ENCODE measurements around the gene DLX2.
"Not testable (repeated sequence)": the region's sequence is repeated elsewhere in the genome, so short reads cannot be mapped to it uniquely, and the experiment has no call there.

Gene DLX2

DNA sequence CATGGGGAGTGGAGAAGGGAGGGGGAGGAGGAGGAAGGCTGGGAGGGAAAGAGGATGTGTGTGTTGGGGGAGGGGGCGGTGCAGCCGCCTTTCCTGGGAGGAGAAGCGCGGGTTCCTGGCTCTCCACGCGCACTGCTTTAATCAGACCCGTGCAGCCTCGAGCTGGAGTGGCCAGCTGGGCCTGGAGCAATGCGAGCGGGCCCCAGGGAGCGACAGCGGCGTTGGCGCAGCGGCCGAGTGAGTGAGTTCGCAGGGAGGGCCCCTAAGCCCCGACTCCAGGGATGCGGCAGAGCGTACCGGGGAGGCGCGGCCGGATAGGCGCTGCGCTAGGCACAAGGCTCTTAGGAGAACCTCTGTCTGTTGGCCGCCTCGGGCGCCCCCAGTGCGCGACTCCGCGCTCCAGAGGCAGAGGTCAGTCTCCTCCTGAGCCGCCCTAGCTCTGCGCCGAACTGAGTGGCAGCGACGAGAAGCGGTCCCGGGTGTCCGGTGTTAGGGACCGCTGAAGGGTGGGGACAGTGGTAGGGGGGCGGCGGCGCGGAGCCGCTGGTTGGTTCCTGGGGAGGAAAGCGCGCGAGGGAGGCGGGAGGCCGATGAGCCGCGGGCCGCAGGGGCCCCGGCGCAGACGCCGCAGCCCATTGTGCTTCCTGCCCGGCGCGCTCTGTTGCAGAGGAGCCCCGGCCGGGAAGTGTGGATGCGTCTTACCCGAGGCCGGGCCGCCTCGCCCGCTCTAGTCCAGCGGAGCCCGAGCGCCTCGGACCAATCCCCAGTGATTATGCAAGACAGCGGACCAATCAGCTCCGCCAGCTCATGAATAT is 17.8 kb downstream of the DLX2 start:
- no peak for FAIRE-seq
- DNase-seq (ENCODE audit: insufficient read length, low spot score), result peak; percentile 94

DNA sequence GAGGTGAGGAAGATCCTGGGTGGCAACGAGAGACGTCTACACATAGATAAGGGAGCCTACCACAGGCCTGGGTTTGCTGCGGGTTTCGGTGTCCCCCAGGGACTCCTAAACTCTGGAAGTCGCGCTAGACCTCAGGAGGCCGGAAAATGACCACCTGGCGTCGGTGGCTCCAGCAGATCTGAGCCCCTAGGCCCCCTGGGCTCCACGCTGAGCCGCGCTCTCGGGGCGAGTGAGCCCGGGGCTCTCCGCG is 18.4 kb downstream of the DLX2 start:
- DNase-seq (ENCODE audit: insufficient read length, low spot score) (peak; percentile 43), FAIRE-seq (no peak)

DNA sequence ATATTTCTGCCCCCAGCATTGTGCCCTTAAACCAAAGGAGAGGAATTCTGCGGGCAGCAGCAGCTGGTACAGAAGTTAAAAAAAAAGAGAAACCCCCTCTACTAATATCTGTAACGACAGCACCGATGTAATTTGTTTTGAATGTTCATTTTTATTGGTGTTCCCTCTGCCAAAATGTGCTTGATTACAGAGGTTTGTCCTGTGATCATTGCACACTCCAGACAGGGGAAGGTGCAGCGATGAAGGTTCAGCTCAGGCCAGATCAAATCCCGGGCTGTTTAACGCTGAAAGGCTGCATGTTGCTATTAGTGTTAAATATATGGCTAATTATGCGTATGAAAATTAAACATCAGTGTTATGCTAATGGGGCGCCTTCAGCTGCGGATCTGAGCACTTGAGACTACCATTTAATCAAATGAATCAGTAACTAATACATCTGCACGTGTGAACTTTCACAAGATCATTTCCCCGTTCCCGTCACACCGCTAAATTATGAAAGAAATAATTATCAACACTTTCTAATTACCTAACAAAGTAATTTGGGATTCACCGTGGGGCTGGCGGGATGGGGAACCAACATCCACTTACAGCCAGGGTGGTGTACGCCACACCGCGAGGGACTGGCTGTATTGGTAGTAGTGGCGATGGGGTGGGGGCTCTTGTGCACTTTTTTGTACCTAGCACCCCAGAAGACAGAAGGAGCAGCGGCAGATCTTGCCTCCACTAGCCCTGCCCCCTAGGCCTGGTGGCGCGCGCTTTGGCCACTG is 18.9 kb downstream of the DLX2 start:
- FAIRE-seq (no peak), DNase-seq (ENCODE audit: insufficient read length, low spot score) (no peak)

DNA sequence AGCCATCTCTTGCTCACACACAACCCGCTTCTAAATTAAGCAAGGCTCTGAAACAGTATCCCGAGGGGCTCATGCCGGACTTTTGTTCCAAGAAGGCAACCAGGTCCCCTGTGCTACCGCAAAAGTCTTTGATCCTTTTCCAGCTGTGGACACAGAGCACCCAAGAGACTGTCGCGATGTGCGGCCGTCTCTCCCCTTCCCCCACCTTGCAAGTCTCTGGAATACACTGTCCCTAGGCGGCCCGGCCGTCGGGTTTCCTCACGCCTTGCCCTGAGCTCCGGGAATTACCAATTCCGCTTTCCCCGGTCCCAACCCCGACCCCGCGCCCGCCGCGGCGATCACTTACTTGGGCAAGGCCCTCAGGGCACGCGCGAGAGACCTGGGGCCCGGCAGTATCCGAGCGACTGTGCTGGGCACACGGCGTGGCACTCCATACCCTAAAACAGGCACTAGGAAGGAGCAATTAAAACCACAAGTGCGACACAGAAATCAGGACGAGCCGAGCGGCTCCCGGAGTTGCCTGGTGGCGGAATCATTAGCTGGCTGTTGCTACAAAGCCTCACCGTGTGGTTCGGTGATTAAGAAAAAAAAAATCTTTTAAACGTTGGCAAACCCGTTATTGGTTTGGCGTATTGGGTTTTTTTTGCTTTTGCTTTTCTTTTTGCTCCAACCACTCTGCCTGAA is 19.6 kb downstream of the DLX2 start:
- DNase-seq (ENCODE audit: insufficient read length, low spot score) (no peak), FAIRE-seq (no peak)

DNA sequence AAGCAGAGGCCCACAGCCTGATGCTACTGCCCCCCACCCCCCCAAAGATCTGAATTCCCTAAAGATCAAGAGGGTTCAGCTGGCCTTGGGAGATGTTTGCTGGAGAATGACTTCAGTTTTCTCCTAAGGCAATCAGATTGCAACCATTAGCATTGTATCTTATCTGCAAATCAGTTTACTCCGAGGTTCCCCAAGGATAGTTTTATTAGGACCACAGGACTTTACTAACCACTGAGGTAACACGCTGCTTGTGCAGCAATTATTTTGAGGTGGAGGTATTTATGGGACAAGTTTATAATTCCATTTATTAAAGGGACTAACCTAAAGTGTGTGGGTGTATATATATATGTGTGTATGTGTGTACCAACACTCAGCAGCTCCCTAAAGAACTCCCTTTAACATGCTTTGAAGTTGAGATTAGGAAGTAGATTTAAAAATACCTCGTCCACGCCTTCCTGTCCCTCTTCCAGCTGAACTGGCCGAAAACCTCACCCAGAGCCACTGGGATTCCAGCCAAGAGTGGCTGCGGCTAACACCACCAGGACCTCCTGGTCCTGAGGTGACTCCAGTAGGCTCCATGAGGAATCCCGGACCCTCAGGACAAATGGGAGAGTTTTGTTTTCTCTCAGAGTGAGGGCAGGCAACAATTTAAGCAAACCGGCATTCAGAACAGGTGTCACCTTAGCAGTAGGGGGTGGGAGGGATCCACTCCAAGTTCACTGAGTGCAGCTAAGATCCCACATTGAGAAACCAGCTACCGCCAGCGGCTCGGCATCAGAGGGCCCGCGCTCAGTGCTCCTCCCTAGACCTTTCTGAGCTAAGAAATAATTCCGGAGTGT is 20.4 kb downstream of the DLX2 start:
- DNase-seq (ENCODE audit: insufficient read length, low spot score) (no peak), FAIRE-seq (no peak)

DNA sequence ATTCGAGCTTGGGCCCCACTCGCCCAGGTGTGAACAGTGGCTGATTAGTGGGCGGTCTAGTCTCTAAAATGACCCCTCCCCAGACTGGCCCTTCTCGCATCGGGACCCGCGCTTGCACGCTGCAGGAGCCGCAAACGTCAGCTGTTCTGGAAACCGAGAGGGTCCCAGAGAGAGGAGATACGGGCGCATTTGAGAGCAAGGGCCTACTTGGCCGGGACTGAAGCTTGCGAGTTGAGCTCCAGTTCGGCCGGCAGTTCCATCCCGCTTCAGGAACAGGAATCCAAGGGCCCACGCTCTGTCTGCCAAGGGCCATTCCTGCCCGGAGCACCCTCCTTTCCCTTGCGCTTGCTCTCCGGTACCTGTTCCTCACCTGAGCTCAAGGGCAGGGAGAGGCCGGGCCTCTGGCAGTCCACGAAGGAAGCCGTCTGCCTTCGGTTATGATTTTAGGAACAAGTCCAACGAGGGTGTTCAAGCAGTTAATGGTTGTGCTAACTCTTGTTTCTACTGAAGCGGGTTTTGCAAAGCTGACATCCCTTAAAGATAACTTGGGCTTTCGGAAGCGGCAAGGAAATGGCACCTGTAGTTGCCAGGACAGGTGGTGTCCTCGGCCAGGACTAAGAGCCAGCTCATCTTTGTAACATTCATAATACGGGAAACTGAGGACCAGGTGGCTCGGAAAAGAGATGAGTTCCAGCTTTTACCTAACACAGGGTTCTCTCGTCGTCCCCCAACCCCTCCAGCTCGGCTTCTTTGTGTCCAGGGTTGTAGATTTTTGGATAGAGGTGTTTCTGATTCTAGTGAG is 21.3 kb downstream of the DLX2 start:
- DNase-seq (ENCODE audit: insufficient read length, low spot score) (no peak), FAIRE-seq (no peak)

DNA sequence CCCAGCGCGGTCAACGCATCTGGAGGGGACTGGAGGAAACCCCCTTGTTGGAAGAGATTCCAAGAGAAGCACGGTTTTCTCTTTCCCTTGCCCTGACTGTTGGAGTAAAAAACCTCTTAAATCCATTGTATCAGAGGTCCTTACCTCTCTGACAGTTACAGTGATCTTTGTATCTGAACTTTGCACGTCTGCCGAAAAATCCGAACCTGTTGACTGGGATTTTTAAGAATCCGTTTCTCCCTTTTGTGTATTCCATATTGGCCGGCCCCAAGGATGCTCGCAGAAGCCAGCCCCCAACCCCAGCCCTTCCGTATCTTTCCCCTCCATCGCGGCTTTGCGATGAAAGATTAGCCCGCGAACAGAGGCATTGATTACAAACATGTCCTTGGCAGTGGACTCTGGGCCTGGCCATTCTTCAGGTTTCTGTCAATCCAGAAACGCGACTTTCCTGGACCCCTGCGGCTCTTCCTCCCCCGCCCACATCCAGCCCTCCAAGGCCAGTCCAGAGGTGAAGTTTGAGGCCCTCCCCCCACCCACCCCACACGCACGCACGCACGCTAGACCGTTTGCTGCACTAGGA is 22.0 kb downstream of the DLX2 start:
- no peak for DNase-seq (ENCODE audit: insufficient read length, low spot score)
- no peak for FAIRE-seq

DNA sequence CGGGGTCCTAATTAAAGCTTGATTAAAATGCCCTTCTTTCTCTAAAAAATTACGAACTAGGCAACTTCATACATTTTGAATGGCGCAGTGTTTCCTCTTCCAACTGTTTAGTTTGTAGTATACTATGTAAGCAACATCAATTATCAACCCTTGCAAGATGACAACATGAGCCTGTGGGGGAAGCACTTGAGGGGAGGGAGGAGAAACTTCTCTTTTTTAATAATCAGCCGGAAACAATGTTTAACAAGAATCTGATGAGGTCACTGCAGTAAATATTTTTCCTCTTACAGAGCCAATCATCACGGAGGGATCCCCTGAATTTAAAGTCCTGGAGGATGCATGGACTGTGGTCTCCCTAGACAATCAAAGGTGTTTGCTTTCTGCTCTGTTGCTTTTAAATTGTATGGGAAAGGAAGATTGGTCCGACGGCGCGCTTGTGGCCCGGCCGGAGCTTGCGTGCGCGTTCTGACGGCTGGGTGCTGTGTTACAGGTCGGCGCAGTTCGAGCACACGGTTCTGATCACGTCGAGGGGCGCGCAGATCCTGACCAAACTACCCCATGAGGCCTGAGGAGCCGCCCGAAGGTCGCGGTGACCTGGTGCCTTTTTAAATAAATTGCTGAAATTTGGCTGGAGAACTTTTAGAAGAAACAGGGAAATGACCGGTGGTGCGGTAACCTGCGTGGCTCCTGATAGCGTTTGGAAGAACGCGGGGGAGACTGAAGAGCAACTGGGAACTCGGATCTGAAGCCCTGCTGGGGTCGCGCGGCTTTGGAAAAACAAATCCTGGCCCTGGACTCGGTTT is 22.7 kb downstream of the DLX2 start:
- DNase-seq (ENCODE audit: insufficient read length, low spot score), result peak; percentile 35
- no peak for FAIRE-seq

DNA sequence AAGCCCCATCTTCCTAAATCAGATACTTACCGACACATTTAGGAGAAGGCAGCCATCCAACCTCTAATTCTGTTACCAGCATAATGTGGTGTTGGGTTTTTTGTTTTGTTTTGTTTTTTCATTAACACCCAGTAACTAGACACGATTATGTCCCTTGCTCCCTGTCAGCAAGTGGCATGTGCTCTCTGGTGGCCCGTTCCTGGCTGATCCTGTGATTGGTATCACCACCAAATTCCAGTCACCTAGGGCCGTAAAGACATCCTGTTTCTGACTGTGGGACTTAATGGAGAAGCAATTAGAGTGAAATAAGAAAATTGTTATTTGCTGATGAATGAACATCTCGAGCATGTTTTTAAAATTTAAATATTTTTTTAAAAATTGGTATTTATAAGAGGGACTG is 23.3 kb downstream of the DLX2 start:
- no peak for DNase-seq (ENCODE audit: insufficient read length, low spot score)
- no peak for FAIRE-seq

DNA sequence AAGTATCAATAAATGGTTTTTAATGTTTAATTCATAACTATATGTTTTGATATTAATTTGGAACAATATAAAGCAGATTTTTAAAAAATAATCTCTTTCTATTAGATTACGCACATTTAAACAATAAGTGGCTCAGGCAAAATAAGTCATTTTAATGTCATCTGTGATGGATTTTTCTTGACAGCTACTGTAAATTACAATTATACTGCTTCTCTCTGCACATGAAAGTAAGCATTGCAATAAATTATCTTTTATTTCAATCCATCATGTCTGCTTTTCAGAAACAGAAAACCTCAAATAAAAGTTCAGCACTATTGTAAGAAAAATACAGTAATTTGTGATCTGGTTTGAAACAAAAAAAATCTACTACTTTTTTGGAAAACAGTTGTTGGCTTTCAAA is 28.4 kb downstream of the DLX2 start:
- FAIRE-seq (no peak), DNase-seq (ENCODE audit: insufficient read length, low spot score) (no peak)

DNA sequence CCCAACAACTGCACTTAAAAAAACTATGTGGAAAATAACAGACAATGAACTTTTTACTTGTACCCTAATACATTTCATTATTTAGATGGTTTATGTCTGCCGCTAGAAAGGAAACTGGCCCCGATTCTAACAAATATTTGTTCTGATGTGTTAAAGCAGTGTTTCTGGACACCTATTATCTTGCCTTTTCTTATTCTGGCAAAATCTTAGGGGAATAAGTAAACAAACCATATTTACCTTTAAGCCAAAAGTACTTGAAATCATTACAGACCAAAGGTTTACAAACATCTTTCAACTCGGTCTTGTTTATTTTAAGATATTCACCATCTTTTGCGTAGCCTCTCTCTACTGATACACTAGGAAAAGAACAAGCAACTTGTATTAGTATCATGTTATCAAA is 29.2 kb downstream of the DLX2 start:
- DNase-seq (ENCODE audit: insufficient read length, low spot score), result no peak
- FAIRE-seq, result no peak

DNA sequence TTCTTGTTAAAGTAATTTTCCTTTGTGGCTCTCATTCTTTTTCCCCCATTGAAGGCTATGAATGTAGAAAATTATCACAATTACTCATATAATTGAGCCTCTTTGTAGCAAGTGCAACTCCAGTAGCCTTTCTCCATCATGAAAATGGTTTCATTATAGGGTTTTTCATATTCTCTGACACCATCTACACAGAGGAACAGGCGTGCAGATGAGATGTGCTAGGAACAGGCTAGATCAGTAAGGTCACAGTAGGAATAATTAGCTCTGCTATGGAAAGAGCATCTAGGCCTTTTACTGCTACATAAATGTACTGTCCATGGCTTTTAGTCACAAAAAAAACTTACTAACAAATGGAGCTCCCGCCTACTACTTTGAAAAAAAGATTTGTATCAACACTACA is 30.0 kb downstream of the DLX2 start:
- DNase-seq (ENCODE audit: insufficient read length, low spot score) (no peak), FAIRE-seq (no peak)

DNA sequence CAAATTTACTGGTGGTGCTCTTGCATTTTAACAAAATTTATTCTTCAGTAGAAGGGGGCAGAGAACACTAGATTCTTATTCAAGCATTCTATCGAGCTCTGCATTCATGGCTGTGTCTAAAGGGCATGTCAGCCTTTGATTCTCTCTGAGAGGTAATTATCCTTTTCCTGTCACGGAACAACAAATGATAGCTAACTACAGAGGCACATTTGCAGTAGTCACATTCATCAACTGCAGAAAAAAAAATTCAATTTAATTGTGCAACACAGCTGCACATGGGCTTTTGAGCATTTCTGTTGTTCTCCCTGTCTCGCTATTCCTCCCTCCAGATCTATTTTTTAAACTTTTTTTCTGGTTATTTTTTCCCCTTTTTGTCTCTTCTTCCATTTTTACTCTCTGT is 30.4 kb downstream of the DLX2 start:
- no peak for FAIRE-seq
- DNase-seq (ENCODE audit: insufficient read length, low spot score), result no peak

DNA sequence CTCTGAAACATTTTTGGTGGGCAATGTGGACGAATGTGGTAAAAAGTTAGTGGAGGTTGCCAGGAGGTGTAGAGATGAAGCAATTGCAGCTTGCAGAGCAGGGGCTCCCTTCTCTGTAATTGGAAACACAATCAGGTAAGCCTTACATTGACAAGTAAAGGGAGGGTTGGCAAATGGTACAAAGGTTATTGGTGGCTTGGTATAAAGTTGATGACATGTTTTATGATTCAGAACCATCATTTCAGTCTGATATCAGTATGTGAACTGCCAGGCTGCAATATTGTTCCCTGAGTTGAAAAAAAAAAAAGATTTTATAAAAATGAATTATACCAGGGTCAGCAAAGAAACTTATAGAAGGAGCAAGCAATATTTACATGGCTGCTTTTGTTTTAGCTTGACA is 31.8 kb downstream of the DLX2 start:
- FAIRE-seq (no peak), DNase-seq (ENCODE audit: insufficient read length, low spot score) (no peak)

DNA sequence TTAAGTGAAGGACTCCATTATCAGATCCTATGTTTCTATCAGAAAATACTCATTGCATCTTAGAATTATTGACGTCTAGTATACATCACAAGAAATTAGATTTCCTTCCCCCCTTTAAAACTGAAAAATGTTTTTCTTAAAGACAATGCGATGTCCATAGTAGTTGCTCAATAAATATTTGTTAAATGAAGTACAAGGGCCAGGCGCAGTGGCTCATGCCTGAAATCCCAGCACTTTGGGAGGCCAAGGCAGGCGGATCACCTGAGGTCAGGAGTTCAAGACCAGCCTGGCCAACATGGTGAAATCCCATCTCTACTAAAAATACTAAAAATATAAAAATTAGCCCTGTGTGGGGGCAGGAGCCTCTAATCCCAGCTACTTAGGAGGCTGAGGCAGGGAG is 34.8 kb downstream of the DLX2 start:
- not testable (repeated sequence) for DNase-seq (ENCODE audit: insufficient read length, low spot score); FAIRE-seq

DNA sequence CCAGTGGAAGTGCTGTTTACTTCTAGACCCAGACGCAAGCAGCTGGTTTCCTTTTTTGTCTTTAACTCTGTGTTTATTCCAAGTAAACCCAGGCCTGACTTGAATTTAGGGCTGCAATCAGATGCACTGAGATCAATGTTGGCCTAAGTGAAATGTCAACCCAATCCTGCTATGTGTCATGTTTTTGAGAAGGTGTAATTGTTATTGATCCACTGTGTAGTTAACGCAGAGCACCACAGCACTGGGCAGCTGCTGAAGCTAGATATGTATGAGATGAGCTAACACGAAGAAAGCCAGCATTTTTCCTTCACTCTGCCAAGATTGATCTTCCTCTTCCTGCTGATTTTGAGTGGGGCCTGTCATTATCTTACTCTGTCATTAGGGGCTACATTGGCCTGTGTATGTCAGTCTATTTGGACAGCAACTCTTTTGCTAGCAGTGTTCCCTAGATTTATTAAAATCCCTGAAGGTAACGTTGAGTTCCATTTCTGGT is 36.3 kb downstream of the DLX2 start:
- FAIRE-seq, result peak; percentile 16

DNA sequence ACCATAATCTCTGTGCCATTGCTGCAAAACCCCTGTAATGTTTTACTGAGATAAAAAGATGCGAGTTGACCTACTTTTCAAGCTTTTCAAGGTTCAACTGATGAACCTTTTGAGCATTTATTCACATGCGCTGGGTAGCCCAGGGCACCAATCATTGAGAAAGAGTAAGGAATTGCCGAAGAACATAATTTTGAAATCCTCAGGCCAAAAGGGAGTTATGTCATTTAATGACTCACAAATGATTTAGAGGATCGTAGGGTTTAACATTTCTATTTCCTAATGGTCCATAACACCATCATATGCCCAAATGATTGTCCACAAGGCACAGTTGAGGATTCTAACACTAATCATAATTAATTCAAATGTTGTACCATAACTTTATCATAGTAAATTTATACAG is 37.6 kb downstream of the DLX2 start:
- FAIRE-seq, result no peak
- no peak for DNase-seq (ENCODE audit: insufficient read length, low spot score)

More for the DNA sequence above, 36.3 kb downstream of the DLX2 start:
- DNase-seq (ENCODE audit: insufficient read length, low spot score), result no peak

DNA sequence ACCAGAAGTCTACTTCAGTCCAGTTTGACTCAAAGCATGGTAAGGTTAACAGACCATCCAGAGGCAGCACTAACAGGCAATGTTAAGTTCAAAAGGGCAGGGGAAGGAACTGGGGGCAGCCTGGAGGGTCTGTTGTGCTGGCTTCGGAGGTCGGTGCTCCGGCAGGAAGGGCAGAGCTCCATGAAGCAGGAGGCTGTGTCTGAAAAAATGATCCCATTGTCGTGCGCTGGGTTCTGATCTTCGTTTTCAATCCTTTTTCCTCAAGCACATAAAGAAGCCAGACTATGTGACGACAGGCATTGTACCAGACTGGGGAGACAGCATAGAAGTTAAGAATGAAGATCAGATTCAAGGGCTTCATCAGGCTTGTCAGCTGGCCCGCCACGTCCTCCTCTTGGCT is 39.3 kb downstream of the DLX2 start:
- FAIRE-seq, result no peak
- DNase-seq (ENCODE audit: insufficient read length, low spot score), result no peak
